ENCODE results near the gene MAPK8IP1.
"Not testable (repeated sequence)": the region's sequence is repeated elsewhere in the genome, so short reads cannot be mapped to it uniquely, and the experiment has no call there.

GRCh38 chr11:45905576-45905975 is 20.1 kb downstream of the MAPK8IP1 start:
- not testable (repeated sequence) for TF ChIP-seq CTCF (IDR thresholded peaks at IDR 0.05 in 8 of 11, conservative IDR thresholded peaks at IDR 0.05 in 3 of 11); POLR2AphosphoS5 (IDR thresholded peaks at IDR 0.05)
